Measurements from ENCODE around the gene FHAD1. TPM values are rescaled to one million over a fixed set of nuclear protein-coding genes. Genes with fewer than 3 reads are reported as not detected.

Gene FHAD1
- polyA plus RNA-seq, 12 donors: 0.88 to 2.4 (median 1.6) TPM; not detected in 2

DNA sequence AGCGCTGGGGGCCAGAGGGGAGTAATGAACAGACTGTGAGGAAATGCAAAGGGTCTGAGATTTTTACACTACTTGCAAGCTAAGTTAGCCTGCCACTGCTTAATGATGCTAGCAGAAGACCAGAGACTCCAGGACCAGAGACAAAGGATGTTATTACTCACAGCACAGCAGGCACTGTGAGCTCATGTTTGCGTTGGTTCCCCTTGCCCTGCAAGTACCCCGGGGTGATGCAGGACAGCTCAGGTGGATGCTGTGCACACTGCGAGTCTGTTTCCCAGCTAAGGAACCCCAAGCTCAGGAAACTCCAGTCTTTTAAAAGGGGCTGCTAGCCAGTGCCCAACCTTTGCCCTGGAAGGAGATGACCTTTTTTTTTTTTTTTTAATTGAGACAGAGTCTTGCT, 1.2 kb downstream of the FHAD1 start:
- no peak for DNase-seq

DNA sequence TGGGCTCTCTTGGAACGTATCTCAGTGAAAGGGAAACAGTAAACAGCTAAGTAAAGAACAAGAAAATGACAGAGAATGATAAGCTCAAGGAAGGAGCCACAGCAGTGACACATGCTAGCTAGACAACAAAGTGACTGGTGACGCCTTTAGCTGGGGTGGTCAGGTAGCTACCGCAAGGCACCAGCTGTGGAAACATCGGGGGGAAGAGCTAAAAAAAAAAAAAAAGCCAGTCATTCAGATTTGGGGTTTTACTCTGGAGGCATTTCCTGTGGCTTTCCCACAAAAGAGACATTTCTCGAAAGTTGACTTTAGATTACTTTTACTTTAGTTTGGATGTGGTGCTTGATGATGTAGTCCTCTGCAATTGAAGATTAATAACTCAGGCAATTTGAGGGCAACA, 2.1 kb downstream of the FHAD1 start:
- DNase-seq: no peak

DNA sequence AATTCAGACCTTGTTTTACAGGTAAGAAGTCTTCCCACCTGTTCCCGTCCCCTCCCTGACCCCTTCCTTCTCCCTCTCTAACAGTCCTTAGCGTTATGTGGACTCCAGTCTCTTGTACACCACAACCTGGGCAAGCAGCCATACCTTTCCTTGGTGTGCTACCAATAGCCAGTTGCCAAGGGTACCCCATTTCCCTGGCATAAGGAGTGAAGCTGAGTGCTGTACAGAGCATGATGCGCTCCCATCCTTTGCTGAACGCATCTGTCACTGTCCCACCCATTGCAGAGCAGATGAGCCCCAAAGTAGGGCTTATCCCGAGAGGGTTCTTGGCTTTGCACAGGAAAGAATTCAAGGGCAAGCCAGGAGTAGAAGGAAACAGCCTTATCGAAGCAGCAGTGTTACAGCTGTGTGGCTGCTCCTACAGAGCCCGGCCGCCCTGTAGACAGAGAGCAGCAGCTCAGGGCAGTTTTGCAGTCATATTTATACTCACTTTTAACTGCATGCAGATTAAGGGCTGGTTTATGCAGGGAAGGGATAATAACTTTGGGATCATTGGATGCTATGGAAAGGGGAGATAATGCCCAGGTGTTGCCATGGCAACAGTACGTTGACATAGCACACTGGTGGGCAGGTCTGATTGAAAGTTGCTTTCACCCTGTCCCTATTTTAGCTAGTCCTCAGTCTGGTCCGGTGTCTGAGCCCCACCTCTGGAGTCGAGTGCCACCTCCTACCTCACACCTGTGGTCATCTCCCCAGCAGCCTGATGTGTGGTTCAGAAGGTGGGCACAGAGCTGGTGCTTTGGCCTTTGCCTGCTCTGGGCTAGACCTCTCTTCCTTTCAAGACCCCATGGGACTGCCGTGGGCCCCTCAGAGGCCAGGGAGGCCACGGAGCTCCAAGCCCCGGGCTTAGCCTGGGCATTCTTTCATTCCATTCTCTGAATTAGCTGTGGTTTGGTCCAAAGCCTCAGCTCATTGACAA, 5.1 kb downstream of the FHAD1 start:
- no peak for DNase-seq

DNA sequence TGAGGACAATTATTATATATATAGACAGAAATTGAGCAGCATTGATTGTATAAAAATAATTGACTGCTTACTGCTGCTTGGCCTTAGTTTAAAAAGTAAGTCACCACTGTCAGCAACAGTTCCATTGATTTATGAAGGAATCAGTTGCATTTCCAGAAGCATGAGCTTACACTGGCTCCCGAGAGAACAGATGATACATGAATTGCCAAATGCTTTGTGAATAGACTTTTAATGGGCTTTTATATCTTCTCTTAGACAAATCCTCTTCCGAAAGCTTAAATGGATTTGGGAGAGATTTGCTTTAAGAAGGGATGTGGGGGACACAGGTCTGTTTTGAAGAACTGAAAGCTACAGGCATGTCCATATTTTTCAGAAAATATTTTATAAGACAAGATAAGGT, 7.5 kb downstream of the FHAD1 start:
- DNase-seq: no peak

DNA sequence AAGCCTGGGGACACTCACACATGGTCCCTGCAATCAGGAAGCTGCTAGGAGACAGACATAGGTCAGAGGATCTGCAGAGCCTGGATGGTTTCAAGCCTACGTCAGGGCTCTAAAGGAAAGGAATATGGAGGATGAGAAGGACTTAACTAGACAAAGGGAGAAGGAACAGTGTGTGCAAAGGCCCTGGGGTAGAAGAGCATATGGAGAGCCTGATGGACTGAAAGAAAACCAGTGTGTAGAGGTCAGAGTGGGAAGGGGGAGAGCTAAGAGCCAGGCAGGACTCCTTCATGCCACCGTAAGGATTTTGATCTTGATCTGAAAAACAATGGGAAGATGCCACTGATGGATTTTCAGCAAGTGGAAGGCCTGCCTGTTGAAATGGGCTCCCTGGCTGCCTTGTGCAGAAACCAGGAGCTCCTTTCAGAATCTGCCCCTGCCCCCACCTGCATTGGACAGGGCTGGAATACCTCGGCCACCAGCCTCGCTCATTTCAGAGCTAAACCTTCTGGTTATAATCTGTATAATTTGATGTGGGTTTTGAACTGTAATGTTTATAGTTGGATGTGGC, 8.6 kb downstream of the FHAD1 start:
- DNase-seq: no peak

DNA sequence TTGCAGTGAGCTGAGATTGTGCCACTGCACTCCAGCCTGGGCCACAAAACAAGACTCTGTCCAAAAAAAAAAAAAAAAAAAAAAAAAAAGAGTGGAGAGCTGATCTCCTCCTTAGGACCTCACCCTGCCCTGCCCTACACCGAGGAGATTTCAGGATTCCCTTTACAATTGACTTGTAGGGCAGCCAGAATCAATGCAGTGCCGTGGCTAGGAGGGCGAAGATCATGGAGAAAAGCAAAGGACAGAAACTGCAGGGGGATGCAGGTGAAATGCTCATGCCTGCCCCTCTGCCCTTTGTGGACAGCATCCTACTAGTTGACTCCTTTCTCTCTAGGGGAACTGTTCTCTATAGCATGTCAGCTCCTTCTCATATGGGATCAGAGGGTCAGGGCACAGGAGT, 9.6 kb downstream of the FHAD1 start:
- no peak for DNase-seq

DNA sequence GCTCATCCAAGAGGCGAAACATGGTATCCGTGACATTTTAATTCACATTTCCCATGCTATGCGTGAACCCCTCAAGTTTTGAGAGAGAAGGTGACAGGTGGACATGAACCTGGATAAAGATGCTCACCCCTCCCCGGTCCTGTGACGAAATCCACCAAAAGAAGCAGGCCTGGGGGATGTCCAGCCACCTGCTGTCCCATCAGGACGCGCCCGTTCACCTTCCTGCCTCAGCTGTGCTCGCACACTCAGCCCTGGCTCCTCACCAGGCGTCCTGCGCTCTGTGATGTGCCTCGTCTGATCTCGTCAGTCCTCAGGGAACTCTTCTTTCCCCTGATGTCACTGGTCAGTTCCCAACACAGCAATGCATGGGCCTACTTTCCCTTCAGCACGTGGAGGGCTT, 10.3 kb downstream of the FHAD1 start:
- no peak for DNase-seq

DNA sequence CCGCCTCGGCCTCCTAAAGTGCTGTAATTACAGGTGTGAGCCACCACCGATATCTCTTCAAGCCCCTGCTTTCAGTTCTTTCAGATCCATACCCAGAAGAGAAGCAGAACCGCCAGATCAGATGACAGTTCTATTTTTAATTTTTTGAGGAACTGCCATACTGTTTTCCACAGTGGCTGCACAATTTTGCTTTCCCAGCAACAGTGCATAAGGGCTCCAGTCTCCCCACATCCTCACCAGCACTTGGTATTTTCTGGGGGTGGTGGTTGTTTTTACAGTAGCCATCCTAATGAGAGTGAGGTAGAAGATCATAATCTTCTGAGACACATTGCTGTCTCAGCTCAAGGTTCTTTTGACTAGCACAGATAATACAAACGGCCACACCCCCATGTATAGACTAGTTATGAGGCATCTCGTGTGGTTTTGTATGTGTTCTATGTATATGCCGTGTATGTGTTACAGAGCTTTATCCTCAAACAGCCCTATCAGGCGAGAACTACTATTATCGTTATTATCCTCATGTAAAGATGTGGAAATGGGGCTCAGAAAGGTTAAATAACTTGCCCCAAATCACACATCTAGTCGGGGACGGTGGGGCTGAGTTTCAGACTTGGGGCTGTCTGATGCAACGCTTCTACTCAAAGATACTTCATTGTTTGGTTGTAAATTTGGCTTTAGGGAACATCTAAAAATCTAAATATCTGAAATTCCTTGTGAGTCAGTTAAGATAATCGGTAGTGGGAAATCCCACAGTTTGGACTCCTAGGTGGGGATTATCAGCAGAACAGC, 12.0 kb downstream of the FHAD1 start:
- no peak for DNase-seq

DNA sequence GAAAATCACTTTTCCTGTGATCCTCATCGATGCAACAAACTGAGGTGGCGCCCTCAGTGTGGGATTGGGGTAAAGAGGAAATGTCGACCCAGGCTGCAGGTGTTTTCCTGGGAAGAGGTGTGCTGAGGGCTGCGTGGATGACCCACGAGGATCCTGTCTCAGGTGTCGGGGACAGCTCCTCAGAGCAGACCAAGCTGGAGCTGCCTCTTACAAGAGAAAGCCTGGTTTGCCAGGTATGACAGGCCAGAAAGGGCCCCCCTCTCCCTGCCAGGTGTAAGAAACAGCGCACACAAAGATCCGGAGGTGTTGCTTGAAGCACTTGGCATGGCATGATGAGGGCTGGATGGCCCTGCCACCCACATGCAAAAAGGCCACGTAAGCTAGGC, 12.6 kb downstream of the FHAD1 start:
- DNase-seq: no peak

DNA sequence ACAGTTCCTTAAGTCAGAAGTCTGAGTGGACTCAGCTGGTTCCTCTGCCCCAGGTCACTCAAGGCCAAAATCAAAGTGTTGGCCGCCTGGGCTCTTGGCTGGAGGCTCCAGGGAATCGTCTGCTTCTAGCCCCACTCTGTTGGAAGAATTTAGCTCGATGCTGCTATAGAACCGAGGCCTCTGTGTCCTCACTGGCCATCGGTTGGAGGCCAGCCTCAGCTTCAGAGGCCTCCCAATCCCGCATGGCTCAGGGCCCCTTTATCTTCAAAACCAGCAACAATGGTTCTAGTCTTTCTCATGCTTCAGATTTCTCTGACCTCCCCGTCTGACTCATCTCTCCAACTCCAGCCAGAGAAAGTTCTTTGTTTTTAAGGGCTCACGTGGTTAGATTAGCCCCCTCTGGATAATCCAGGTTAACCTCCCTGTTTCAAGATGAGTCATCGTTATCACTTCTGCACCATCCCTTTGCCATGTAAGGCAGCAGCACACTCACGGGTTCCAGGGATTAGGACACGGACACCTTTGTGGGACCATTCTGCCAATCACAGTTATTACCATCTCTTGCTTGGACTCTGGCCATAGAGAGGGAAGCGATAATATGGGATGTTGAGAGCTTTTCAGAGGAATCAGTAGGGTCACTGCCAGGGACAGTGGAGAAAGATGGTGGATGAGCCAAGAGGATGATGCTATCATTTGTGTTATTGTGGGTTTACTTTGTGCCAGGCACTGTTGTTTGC, 13.6 kb downstream of the FHAD1 start:
- no peak for DNase-seq

DNA sequence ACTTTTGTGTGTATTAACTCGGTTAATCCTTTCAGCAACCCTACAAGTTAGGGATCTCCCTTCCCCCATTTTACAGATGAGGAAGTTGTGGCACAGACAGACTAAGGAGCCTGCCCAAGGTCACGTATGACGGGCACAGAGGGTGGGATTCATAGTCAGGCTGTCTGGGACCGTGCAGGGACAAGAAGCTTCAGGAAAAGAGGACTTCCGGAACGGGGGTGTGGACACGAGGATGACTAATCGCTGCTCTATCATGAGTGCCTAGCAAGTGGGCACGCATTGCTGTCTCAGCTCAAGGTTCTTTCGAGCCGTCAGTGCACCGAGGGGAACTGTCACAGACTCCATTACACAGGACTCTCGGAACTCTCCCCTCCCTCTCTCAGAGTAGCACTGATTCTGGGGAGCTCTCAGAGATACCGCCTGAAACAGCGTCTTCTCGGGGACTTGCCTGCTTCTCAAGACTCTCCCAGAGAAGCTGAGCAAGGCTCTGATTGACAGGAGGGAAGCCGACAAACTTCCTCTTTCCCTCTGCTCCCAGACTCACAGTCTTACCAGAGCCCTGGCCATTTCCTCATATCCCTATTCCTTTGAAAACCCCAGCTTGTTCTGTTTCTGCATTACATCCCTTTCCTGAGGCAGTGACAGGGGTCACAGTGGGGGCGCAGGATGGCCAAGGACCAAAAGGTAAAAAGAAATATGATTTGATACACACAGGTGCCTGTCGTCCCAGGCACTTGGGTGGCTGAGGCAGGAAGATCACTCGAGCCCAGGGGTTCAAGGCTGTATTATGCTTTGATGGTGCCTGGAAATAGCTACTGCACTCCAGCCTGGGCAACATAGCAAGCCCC, 14.4 kb downstream of the FHAD1 start:
- no peak for DNase-seq

DNA sequence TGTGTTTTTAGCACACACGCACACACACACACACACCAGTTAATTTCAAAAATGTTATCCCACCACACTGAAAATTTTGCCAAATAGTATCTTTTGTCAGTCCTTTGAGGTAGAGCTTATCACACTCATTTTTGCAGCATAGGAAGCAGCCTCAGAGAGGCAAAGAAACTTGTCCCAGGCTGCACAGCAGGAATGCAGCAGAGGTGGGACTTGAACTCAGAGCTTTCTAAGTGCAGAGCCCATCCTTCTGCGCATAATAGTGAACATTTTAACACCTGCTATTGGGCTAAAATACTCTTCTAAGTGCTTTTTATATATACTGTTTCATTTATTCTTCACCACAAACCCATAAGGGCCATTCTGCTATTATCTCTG, 15.0 kb downstream of the FHAD1 start:
- DNase-seq: no peak

DNA sequence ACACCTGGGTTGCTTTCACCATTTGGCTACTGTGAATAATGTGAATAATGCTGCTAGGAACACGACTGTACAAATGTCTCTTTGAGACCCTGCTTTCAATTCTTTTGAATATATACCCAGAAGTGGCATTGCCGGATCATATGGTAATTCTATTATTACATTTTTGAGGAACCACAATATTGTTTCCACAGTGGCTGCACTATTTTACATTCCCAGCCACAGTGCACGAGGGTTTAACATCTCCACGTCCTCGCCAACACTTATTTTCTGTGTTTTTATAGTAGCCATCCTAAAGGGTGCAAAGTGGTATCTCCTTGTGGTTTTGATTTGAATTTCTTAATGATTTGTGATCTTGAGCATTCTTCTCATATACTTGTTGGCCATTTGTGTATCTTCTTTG, 15.7 kb downstream of the FHAD1 start:
- DNase-seq: no peak

DNA sequence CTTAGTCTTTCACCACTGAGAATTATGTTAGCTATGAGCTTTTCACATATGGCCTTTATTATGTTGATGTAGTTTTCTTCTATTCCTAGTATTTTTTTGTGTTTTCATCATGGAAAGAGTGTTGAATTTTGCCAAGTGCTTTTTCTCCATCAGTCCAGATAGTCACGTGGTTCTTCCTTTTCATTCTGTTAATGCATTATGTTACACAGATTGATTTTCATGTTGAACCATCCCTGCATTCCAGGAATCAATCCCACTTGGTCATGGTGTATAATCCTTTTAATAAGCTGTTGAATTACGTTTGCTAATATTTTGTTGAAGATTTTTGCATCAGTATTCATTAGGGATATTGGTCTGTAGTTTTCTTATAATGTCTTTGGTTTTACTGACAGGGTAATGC, 17.7 kb downstream of the FHAD1 start:
- DNase-seq: no peak

DNA sequence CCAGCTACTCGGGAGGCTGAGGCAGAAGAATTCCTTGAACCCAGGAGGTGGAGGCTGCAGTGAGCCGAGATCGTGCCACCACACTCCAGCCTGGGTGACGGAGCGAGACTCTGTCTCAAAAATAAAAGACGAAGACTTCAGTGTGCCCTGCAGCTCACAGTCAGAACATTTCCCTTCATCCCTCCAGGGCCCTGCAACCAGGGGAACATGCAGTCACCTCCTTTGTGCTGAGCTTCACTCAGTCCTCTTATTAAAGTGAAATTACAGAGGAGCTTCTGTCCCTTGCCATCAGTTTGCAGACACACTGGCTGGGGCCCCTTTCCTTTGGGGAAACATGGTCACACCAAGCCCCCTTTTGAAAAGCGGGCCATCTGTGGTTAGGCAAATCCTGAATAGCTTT, 24.2 kb downstream of the FHAD1 start:
- DNase-seq: no peak

DNA sequence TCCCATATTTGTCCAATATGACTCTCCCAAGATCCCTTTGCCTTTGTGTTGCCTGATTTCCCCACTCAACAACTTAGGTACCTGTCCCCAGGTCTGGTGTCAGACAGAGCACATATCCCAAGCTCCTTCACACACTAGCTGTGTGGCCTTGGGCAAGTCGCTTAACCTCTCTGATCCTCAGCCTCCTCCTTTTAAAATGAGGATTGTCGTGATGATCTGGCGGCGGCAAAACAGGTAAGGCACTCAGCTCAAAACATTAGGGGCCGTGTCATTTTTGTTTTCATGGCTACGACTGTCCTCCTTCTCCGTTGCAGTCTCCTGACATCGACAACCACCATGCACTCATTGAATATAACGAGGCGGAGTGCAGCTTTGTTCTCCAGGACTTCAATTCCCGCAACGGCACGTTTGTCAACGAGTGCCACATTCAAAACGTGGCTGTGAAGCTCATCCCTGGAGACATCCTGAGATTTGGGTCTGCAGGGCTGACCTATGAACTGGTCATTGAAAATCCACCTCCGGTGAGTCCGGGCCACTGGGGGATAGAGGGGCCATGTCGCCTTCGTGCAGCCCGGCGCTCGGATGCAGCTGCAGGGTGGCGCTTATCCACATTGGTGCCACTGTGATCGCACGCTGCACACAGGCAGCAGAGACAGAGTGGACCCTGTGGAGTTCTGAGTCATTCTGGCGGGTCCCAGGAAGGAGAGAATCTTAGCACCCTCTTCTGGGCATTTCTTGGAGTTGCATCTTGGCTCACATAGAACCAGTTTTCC, 25.2 kb downstream of the FHAD1 start:
- DNase-seq: peak; percentile 71

DNA sequence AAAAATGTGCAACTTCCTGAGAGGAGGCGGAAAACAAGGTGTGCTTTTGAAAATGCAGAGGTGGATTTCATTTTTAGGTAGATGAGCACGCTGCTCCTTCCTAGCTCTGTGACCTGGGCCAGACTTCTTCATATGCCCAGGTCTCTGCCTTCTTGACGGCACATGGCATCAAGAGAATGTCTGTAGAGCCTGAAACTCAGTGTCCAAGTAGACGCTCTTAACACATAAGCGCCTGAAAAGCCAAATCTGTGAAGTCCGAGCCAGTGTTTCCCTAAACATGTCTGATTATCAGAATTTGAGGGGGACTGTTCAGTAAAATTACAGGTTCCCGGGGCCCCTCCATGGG, 25.7 kb downstream of the FHAD1 start:
- no peak for DNase-seq

DNA sequence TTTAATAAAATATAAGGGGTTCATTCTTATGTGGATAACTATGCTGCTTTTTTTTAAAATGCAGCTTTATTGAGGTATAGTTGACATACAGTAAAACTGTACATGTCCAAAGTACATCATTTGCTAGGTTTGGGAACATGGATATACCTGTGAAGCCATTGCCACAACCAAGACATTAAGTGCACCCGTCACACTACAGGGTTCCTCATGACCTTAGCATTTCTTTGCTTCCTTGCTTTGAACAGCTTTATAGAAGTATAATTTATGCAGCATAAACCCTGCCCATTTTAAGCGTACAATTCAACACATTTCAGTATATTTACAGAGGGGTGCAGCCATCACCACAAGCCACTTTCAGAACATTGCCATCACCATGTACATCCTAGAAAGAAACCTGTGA, 26.3 kb downstream of the FHAD1 start:
- DNase-seq: no peak

DNA sequence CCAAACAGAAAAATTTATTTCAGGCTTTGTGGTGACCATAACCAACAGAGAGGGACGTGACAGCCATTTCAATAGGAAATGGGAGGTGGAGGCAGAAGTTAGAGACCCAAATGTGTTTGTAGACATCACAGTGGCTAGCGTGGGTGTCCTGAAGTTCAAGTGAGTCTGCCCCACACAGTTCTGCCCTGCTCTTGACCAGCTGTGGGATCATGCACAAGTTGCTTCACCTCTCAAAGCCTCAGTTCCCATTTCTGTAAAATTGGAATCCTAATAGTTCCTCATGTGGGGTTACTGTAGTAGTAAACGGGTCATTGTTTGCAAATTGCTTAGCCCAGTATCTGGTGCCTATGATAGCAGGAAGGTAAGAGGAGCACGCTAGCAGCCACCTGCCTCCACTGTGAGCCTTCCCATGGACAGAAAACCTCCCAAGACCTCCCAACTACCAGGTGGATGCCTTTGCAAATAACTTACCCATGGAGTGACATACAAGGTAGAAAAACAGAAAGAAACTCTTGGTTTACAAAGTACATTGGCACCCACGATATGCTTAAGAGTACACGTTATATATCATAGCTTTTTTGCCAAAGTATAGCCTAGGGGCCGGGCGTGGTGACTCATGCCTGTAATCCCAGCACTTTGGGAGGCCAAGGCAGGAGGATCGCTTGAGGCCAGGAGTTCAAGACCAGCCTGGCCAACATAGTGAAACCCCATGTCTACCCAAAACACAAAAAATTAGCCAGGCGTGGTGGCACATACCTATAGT, 29.1 kb downstream of the FHAD1 start:
- no peak for DNase-seq
